ENCODE measurements around the gene PLEKHF1.

Gene PLEKHF1

GRCh38 chr19:29680447-29680846, 15.2 kb downstream of the PLEKHF1 start:
- FAIRE-seq = no peak

- no peak for FAIRE-seq
Measured at GRCh38 chr19:29680937-29681336, 15.7 kb downstream of the PLEKHF1 start.

GRCh38 chr19:29681422-29682235, 16.4 kb downstream of the PLEKHF1 start:
- no peak for FAIRE-seq

- FAIRE-seq = no peak
Measured at GRCh38 chr19:29682236-29682895, 17.1 kb downstream of the PLEKHF1 start.

GRCh38 chr19:29683009-29683408, 17.7 kb downstream of the PLEKHF1 start:
- no peak for FAIRE-seq

- no peak for FAIRE-seq
Measured at GRCh38 chr19:29685326-29685725, 20.1 kb downstream of the PLEKHF1 start.

- no peak for FAIRE-seq
Measured at GRCh38 chr19:29686285-29686805, 21.1 kb downstream of the PLEKHF1 start.

GRCh38 chr19:29687244-29687896, 22.1 kb downstream of the PLEKHF1 start:
- no peak for FAIRE-seq

- FAIRE-seq = no peak
Measured at GRCh38 chr19:29687897-29688728, 22.9 kb downstream of the PLEKHF1 start.

GRCh38 chr19:29690842-29691241, 25.6 kb downstream of the PLEKHF1 start:
- no peak for FAIRE-seq

- FAIRE-seq = no peak
Measured at GRCh38 chr19:29694161-29694560, 28.9 kb downstream of the PLEKHF1 start.

- no peak for FAIRE-seq
Measured at GRCh38 chr19:29694669-29695627, 29.7 kb downstream of the PLEKHF1 start.

GRCh38 chr19:29695765-29696564, 30.7 kb downstream of the PLEKHF1 start:
- no peak for FAIRE-seq

- FAIRE-seq = no peak
Measured at GRCh38 chr19:29696565-29696846, 31.2 kb downstream of the PLEKHF1 start.

GRCh38 chr19:29697523-29698261, 32.4 kb downstream of the PLEKHF1 start:
- no peak for FAIRE-seq

GRCh38 chr19:29699861-29700260, 34.6 kb downstream of the PLEKHF1 start:
- FAIRE-seq = no peak

- FAIRE-seq = no peak
Measured at GRCh38 chr19:29700498-29700897, 35.2 kb downstream of the PLEKHF1 start.

GRCh38 chr19:29702161-29702962, 37.1 kb downstream of the PLEKHF1 start:
- no peak for FAIRE-seq

GRCh38 chr19:29702963-29703320, 37.7 kb downstream of the PLEKHF1 start:
- no peak for FAIRE-seq
